Endothelial cell of umbilical vein (primary cell): ENCODE measurements around the gene ACBD6. TPM values are rescaled to one million over a fixed set of nuclear protein-coding genes. Genes with fewer than 3 reads are reported as not detected.

Experiments
- BruUV-seq: library from RNA; stranded (reverse); fragments of 400-500 nt; replicated peaks from 2 replicates; lab custom pipeline; 2021; lab: Mats Ljungman, UMichigan
- CTCF ChIA-PET: fragments of 300-600, 350-600 bp; sonication (Branson Sonifier 250); formaldehyde crosslinking; loops from one replicate; lab custom pipeline; 2021; ENCODE audit warnings: antibody characterized with exemption, inconsistent platforms; lab: Charles Lee
- POLR2A ChIA-PET: fragments of 300-600, 350-600 bp; sonication (Branson Sonifier 250); formaldehyde crosslinking; loops from one replicate; lab custom pipeline; 2021; ENCODE audit warnings: antibody characterized with exemption, inconsistent platforms; lab: Charles Lee
- DNase-seq: peaks from one replicate; pipeline ENCODE4 v3.0.0-alpha.2; 2011; ENCODE audit warnings: low read depth, low spot score
- FAIRE-seq: peaks from 2 replicates; lab custom pipeline; 2011; peaks lifted over from hg19 to GRCh38; lab: Jason Lieb, UNC
- H2AFZ ChIP-seq: 2 replicates; pipeline ENCODE4 v1.6.0; 2012; ENCODE audit warnings: low read depth, low read length, control low read depth, inconsistent platforms
- H3K27ac ChIP-seq: 2 replicates; pipeline ENCODE4 v1.5.1; 2011; ENCODE audit warnings: low read depth, mild to moderate bottlenecking, control low read depth, low read length, moderate library complexity; ENCODE audit not compliant: insufficient read depth
- H3K27me3 ChIP-seq, 2 experiments: 2 replicates each; pipeline versions ENCODE4 v1.6.0 to v1.6.1; 2011; ENCODE audit warnings: low read length in 2 of 2, mixed read lengths in 1 of 2; ENCODE audit not compliant: control insufficient read depth in 2 of 2, insufficient read depth in 2 of 2
- H3K36me3 ChIP-seq, 2 experiments: 2 replicates in 1 of 2; 3 replicates in 1 of 2; pipeline ENCODE4 v1.5.1; 2011; ENCODE audit warnings: low read length in 2 of 2, mild to moderate bottlenecking in 1 of 2, moderate library complexity in 1 of 2; ENCODE audit not compliant: control insufficient read depth in 2 of 2, insufficient read depth in 2 of 2; ENCODE audit errors: extremely low read depth in 1 of 2
- H3K4me1 ChIP-seq: 3 replicates; pipeline ENCODE4 v1.5.1; 2011; ENCODE audit warnings: mild to moderate bottlenecking, low read length; ENCODE audit not compliant: control insufficient read depth, insufficient read depth; ENCODE audit errors: extremely low read depth
- H3K4me2 ChIP-seq: 2 replicates; pipeline ENCODE4 v1.6.1; 2011; ENCODE audit warnings: low read length, control low read depth, mixed read lengths; ENCODE audit not compliant: insufficient read depth
- H3K4me3 ChIP-seq, 3 experiments: fragments of 200-600 bp in 1 of 3; sonication (generic), shearing (Covaris generic) in 1 of 3; replicated peaks in 1 of 3; 2 replicates each; pipeline ENCODE4 v1.5.1; 2011 to 2016; ENCODE audit warnings: control low read depth in 3 of 3, low read length in 3 of 3, mild to moderate bottlenecking in 2 of 3, inconsistent platforms in 1 of 3, low read depth in 1 of 3, moderate library complexity in 1 of 3; ENCODE audit not compliant: insufficient read depth in 1 of 3
- H3K79me2 ChIP-seq: 2 replicates; pipeline ENCODE4 v1.6.0; 2012; ENCODE audit warnings: low read length, inconsistent platforms; ENCODE audit not compliant: control insufficient read depth, insufficient read depth
- H3K9ac ChIP-seq: replicated peaks from 2 replicates; pipeline ENCODE3; 2011; ENCODE audit warnings: low read length, control low read depth; ENCODE audit not compliant: insufficient read depth; ENCODE audit errors: extremely low read depth
- H3K9me1 ChIP-seq: replicated peaks from 3 replicates; pipeline ENCODE4 v1.6.0; 2011; ENCODE audit warnings: mild to moderate bottlenecking, low read length; ENCODE audit not compliant: control insufficient read depth, insufficient read depth; ENCODE audit errors: extremely low read depth
- H3K9me3 ChIP-seq: replicated peaks from 2 replicates; pipeline ENCODE4 v1.5.1; 2012; ENCODE audit warnings: low read length, inconsistent platforms; ENCODE audit not compliant: control insufficient read depth, insufficient read depth
- H4K20me1 ChIP-seq: replicated peaks from 2 replicates; pipeline ENCODE3; 2011; ENCODE audit warnings: mild to moderate bottlenecking, low read length; ENCODE audit not compliant: control insufficient read depth, insufficient read depth; ENCODE audit errors: extremely low read depth
- GATA2 ChIP-seq: IDR thresholded peaks from 2 replicates; pipeline ENCODE4 v1.7.0; 2011; ENCODE audit warnings: low read depth, mild to moderate bottlenecking, moderate library complexity, mixed read lengths, low read length; ENCODE audit not compliant: insufficient read length, insufficient read depth
- JUN ChIP-seq: IDR thresholded peaks from 2 replicates; pipeline ENCODE4 v1.6.1; 2011; ENCODE audit warnings: borderline replicate concordance, low read depth; ENCODE audit not compliant: insufficient read length, insufficient read depth
- MYC ChIP-seq: IDR thresholded peaks from one replicate; pipeline ENCODE4 v1.6.1; 2011; ENCODE audit warnings: mild to moderate bottlenecking, low read depth, low read length
- POLR2AphosphoS5 ChIP-seq: IDR thresholded peaks from 2 replicates; pipeline ENCODE4 v1.6.1; 2012; ENCODE audit warnings: low read depth, mild to moderate bottlenecking, control low read depth, low read length, moderate library complexity; ENCODE audit not compliant: insufficient read depth
- dilution Hi-C: fragments of 300-500 bp; cut with MboI; formaldehyde crosslinking; loops from one replicate; pipeline ENCODE4 v1.15.0; 2019; ENCODE audit warnings: low sequenced_read_pairs; ENCODE audit not compliant: extremely low pct_ligation_motif_present
- intact Hi-C: fragments of 100-400 bp; cut with micrococcal nuclease; formaldehyde crosslinking; loops from one replicate; pipeline ENCODE4 v1.10.0; 2022
- polyA plus RNA-seq, 4 experiments: library from polyadenylated mRNA; depleted of rRNA in 3 of 4; stranded (reverse) in 3 of 4; unstranded in 1 of 4; fragments of >200 nt; gene quantifications; 2 replicates each; pipeline versions ENCODE4 v1.2.1 to v1.2.3, GENCODE V29; 2011 to 2012; ENCODE audit warnings: missing spikeins in 1 of 4
- total RNA-seq: library from RNA; stranded (reverse); gene quantifications from 2 replicates; pipeline ENCODE4 v1.2.3, GENCODE V29; 2021
- TF ChIP-seq, protein P1 (sequence below), 2 donors: IDR thresholded peaks; 1 replicate in 1 of 2; 2 replicates in 1 of 2; pipeline ENCODE4 v1.5.1; 2011; ENCODE audit warnings: low read length in 2 of 2, mild to moderate bottlenecking in 2 of 2, moderate library complexity in 2 of 2, control low read depth in 1 of 2, inconsistent platforms in 1 of 2, low read depth in 1 of 2; ENCODE audit not compliant: insufficient read depth in 1 of 2; ENCODE audit errors: extremely low read depth in 1 of 2

The ACBD6 gene
- total and polyA plus RNA-seq, 2 donors (not counting 3 experiments of a cell fraction or from before 2014, with no cell fraction given) = 55.6 to 56.4 TPM

DNA sequence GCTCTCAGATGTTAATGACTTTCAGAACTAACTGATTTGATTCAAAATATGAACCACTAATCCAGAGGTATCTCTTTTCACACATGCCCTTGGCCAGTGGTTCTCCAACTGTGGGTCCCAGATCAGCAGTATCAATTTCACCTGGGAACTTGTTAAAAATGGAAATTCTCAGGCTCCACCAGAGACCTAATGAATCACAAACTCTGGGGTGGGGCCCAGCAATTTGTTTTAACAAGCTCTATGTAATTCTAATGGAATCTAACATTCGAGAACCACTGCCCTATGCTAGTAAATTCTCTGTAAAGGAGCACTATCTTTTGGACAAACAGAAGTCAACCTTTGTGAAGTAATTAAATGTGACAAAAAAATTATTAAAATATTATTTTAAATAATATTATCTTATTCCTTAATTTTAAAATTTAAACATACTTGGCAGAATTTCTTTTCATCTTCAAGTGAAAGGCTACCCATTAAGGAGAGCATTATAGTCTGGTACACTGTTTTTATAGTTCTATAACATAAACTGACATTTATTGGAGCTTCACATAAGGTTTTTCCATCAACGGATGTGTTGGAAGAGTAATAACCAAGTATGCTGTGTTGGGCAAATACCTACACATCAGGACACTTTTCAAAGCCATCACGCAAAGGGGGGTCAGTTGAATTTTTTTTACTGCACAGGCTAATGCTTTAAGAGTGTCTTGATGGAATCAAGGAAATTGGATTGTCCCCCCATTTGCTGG, 141.9 kb downstream of the ACBD6 start:
- H4K20me1 ChIP-seq = no peaks in the 10 kb centered on the region
- no peaks in the 10 kb centered on the region for H3K36me3 ChIP-seq
- intact Hi-C loops = no loop called here
- ChIA-PET CTCF (no interaction called here), POLR2A (no interaction called here)
- no TSS peak for BruUV-seq
- TF ChIP-seq MYC = no peak
- TF ChIP-seq GATA2 = no peak
- no peak for TF ChIP-seq JUN
- TF ChIP-seq POLR2AphosphoS5 = no peak
- TF ChIP-seq, protein P1, sequence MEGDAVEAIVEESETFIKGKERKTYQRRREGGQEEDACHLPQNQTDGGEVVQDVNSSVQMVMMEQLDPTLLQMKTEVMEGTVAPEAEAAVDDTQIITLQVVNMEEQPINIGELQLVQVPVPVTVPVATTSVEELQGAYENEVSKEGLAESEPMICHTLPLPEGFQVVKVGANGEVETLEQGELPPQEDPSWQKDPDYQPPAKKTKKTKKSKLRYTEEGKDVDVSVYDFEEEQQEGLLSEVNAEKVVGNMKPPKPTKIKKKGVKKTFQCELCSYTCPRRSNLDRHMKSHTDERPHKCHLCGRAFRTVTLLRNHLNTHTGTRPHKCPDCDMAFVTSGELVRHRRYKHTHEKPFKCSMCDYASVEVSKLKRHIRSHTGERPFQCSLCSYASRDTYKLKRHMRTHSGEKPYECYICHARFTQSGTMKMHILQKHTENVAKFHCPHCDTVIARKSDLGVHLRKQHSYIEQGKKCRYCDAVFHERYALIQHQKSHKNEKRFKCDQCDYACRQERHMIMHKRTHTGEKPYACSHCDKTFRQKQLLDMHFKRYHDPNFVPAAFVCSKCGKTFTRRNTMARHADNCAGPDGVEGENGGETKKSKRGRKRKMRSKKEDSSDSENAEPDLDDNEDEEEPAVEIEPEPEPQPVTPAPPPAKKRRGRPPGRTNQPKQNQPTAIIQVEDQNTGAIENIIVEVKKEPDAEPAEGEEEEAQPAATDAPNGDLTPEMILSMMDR (IDR thresholded peaks at IDR 0.05; ENCODE audit: extremely low read depth in 1 of 2, insufficient read depth in 1 of 2, low read depth in 1 of 2, low read length in 2 of 2) = no peak
- no peaks in the 10 kb centered on the region for H3K79me2 ChIP-seq
- no peaks in the 10 kb centered on the region for H3K9me3 ChIP-seq
- H3K4me3 ChIP-seq = no peak overlapping the region
- dilution Hi-C loops = no loop called here
- no peak for FAIRE-seq
- H3K4me2 ChIP-seq = no peak overlapping the region
- no peak for DNase-seq
- no peak overlapping the region for H2AFZ ChIP-seq
- no peak overlapping the region for H3K9ac ChIP-seq
- no peak overlapping the region for H3K27ac ChIP-seq
- H3K27me3 ChIP-seq = no peaks in the 10 kb centered on the region
- H3K9me1 ChIP-seq = no peaks in the 10 kb centered on the region
- no peaks in the 10 kb centered on the region for H3K4me1 ChIP-seq
